GM21825 (cell line): Measurements from ENCODE around the gene MICOS13.

Source experiments
- ATAC-seq: cut with Tn5 transposase; IDR thresholded peaks from one replicate; pipeline ENCODE4 v1.9.1; 2021; ENCODE audit warnings: mild to moderate bottlenecking, moderate library complexity; ENCODE audit not compliant: unreplicated experiment

MICOS13 gene

GRCh38 chr19:5671600-5671999 is 8.7 kb downstream of the MICOS13 start:
- ATAC-seq, result no peak

GRCh38 chr19:5669212-5669611 is 11.1 kb downstream of the MICOS13 start:
- no peak for ATAC-seq

- no peak for ATAC-seq
Measured at GRCh38 chr19:5667751-5668271, 12.5 kb downstream of the MICOS13 start.

GRCh38 chr19:5666921-5667610 is 13.2 kb downstream of the MICOS13 start:
- ATAC-seq, result no peak

- no peak for ATAC-seq
Measured at GRCh38 chr19:5665781-5666513, 14.4 kb downstream of the MICOS13 start.

- no peak for ATAC-seq
Measured at GRCh38 chr19:5664515-5664914, 15.8 kb downstream of the MICOS13 start.

- no peak for ATAC-seq
Measured at GRCh38 chr19:5663904-5664303, 16.4 kb downstream of the MICOS13 start.

- no peak for ATAC-seq
Measured at GRCh38 chr19:5661483-5661882, 18.8 kb downstream of the MICOS13 start.

- no peak for ATAC-seq
Measured at GRCh38 chr19:5655412-5655811, 24.9 kb downstream of the MICOS13 start.

GRCh38 chr19:5654931-5655330 is 25.4 kb downstream of the MICOS13 start:
- no peak for ATAC-seq

- ATAC-seq, result no peak
Measured at GRCh38 chr19:5652261-5652660, 28.1 kb downstream of the MICOS13 start.

GRCh38 chr19:5651361-5651760 is 29.0 kb downstream of the MICOS13 start:
- ATAC-seq, result no peak

GRCh38 chr19:5648464-5648863 is 31.9 kb downstream of the MICOS13 start:
- ATAC-seq, result no peak

- no peak for ATAC-seq
Measured at GRCh38 chr19:5646703-5647102, 33.6 kb downstream of the MICOS13 start.

- no peak for ATAC-seq
Measured at GRCh38 chr19:5645409-5645808, 34.9 kb downstream of the MICOS13 start.

GRCh38 chr19:5644037-5644436 is 36.3 kb downstream of the MICOS13 start:
- ATAC-seq, result no peak

GRCh38 chr19:5643060-5643459 is 37.3 kb downstream of the MICOS13 start:
- ATAC-seq, result no peak

- no peak for ATAC-seq
Measured at GRCh38 chr19:5642204-5642603, 38.1 kb downstream of the MICOS13 start.

GRCh38 chr19:5641171-5641570 is 39.1 kb downstream of the MICOS13 start:
- no peak for ATAC-seq

GRCh38 chr19:5637971-5638370 is 42.3 kb downstream of the MICOS13 start:
- ATAC-seq, result no peak

GRCh38 chr19:5635427-5635826 is 44.9 kb downstream of the MICOS13 start:
- ATAC-seq, result no peak

GRCh38 chr19:5632657-5633056 is 47.7 kb downstream of the MICOS13 start:
- ATAC-seq, result no peak
